Liver (tissue), 9 donors: Measurements from ENCODE around the gene CYB561A3. TPM values are rescaled to one million over a fixed set of nuclear protein-coding genes. Genes with fewer than 3 reads are reported as not detected.

Experiments used
- DNase-seq: peaks from one replicate; pipeline ENCODE4 v3.0.0-alpha.2; 2017; ENCODE audit warnings: low spot score
- H3K27ac ChIP-seq, 2 donors: one replicate each; pipeline ENCODE4 v1.7.0; 2013; ENCODE audit warnings: inconsistent platforms in 2 of 2, low read length in 2 of 2, control low read depth in 1 of 2, low read depth in 1 of 2, mild to moderate bottlenecking in 1 of 2
- H3K27me3 ChIP-seq, 4 donors: one replicate each; pipeline versions ENCODE4 v1.6.1 to v1.7.0; 2013; ENCODE audit warnings: low read length in 3 of 4, inconsistent platforms in 1 of 4, mild to moderate bottlenecking in 1 of 4, moderate library complexity in 1 of 4; ENCODE audit not compliant: control insufficient read depth in 4 of 4, insufficient read depth in 4 of 4
- H3K36me3 ChIP-seq, 4 donors: one replicate each; pipeline versions ENCODE4 v1.6.1 to v1.7.0; 2013; ENCODE audit warnings: low read length in 3 of 4, mild to moderate bottlenecking in 3 of 4, low read depth in 1 of 4, moderate library complexity in 1 of 4; ENCODE audit not compliant: control insufficient read depth in 4 of 4, insufficient read depth in 3 of 4
- H3K4me1 ChIP-seq, 4 donors: one replicate each; pipeline versions ENCODE4 v1.6.1 to v1.7.0; 2013; ENCODE audit warnings: low read length in 3 of 4, mild to moderate bottlenecking in 3 of 4, moderate library complexity in 1 of 4; ENCODE audit not compliant: control insufficient read depth in 4 of 4, insufficient read depth in 4 of 4
- H3K4me3 ChIP-seq, 3 donors: one replicate each; pipeline versions ENCODE4 v1.6.1 to v1.7.0; 2013; ENCODE audit warnings: low read length in 3 of 3, control low read depth in 1 of 3, low read depth in 1 of 3, mild to moderate bottlenecking in 1 of 3
- H3K9ac ChIP-seq, 2 donors: one replicate each; pipeline ENCODE4 v1.7.0; 2013; ENCODE audit warnings: low read length in 2 of 2, mild to moderate bottlenecking in 2 of 2, moderate library complexity in 2 of 2, control low read depth in 1 of 2, low read depth in 1 of 2
- H3K9me3 ChIP-seq, 4 donors: one replicate each; pipeline versions ENCODE4 v1.6.1 to v1.7.0; 2013; ENCODE audit warnings: low read length in 3 of 4; ENCODE audit not compliant: control insufficient read depth in 4 of 4
- EGR1 ChIP-seq, 2 donors: IDR thresholded peaks; 2 replicates each; pipeline ENCODE4 v1.6.1; 2016 to 2018; ENCODE audit warnings: antibody characterized with exemption in 2 of 2, low read depth in 2 of 2
- FOXA1 ChIP-seq: IDR thresholded peaks from 2 replicates; pipeline ENCODE4 v1.6.1; 2016; ENCODE audit warnings: antibody characterized with exemption
- FOXA2 ChIP-seq: IDR thresholded peaks from 2 replicates; pipeline ENCODE4 v1.6.1; 2016; ENCODE audit warnings: antibody characterized with exemption
- HNF4A ChIP-seq, 2 donors: conservative IDR thresholded peaks; 2 replicates each; pipeline ENCODE4 v1.6.1; 2016; ENCODE audit warnings: antibody characterized with exemption in 2 of 2, mild to moderate bottlenecking in 2 of 2
- NR2F2 ChIP-seq: IDR thresholded peaks from 2 replicates; pipeline ENCODE4 v1.6.1; 2016; ENCODE audit warnings: antibody characterized with exemption
- RAD21 ChIP-seq, 2 donors: IDR thresholded peaks; 2 replicates each; pipeline ENCODE4 v1.6.1; 2016; ENCODE audit warnings: antibody characterized with exemption in 2 of 2, mild to moderate bottlenecking in 2 of 2
- REST ChIP-seq: IDR thresholded peaks from 2 replicates; pipeline ENCODE4 v1.6.1; 2016; ENCODE audit warnings: antibody characterized with exemption, mild to moderate bottlenecking
- RXRA ChIP-seq, 2 donors: IDR thresholded peaks; 2 replicates each; pipeline ENCODE4 v1.6.1; 2017 to 2018; ENCODE audit warnings: antibody characterized with exemption in 2 of 2, mild to moderate bottlenecking in 1 of 2
- SP1 ChIP-seq: IDR thresholded peaks from 2 replicates; pipeline ENCODE4 v1.6.1; 2018; ENCODE audit warnings: antibody characterized with exemption, mild to moderate bottlenecking
- TAF1 ChIP-seq: conservative IDR thresholded peaks from 2 replicates; pipeline ENCODE4 v1.6.1; 2016; ENCODE audit warnings: antibody characterized with exemption, mild to moderate bottlenecking
- YY1 ChIP-seq: IDR thresholded peaks from 2 replicates; pipeline ENCODE4 v1.6.1; 2016; ENCODE audit warnings: antibody characterized with exemption, mild to moderate bottlenecking
- WGBS: extraction: QIAGEN DNeasy Blood & Tissue Kit; methylation state at CpG from one replicate; pipeline ENCODE4 v1.1.7; 2013; 5-methylcytosine and 5-hydroxymethylcytosine counted together
- polyA plus RNA-seq, 2 donors: library from polyadenylated mRNA; stranded (reverse) in 1 of 2; unstranded in 1 of 2; fragments of 200-250 nt in 1 of 2; fragments of >200 nt in 1 of 2; fragmentation: Nextera tagmentation in 1 of 2; extraction: Ambion mirVana in 1 of 2; gene quantifications; one replicate each; pipeline versions ENCODE4 v1.2.1 to v1.2.3, GENCODE V29; 2013 to 2015
- total RNA-seq, 2 donors: library from RNA; depleted of rRNA; stranded (reverse); fragments of >200 nt; gene quantifications; one replicate each; pipeline ENCODE4 v1.2.3, GENCODE V29; 2014
- TF ChIP-seq, protein P1 (sequence below): IDR thresholded peaks from 2 replicates; pipeline ENCODE4 v1.6.1; 2016; ENCODE audit warnings: antibody characterized with exemption
- TF ChIP-seq, protein P2 (sequence below): fragments of 150-350 bp; IDR thresholded peaks from 2 replicates; pipeline ENCODE4 v1.5.1; 2017; ENCODE audit warnings: improper control_type of control experiment, low read depth, low read length; ENCODE audit not compliant: missing input control
- donor health status: healthy.
- donor health status: healthy.
- donor health status: healthy.
- donor health status: healthy.
- donor health status: healthy.

CYB561A3 gene
- total and polyA plus RNA-seq, 4 donors = 20.2 to 36.5 (median 28.4) TPM

DNA sequence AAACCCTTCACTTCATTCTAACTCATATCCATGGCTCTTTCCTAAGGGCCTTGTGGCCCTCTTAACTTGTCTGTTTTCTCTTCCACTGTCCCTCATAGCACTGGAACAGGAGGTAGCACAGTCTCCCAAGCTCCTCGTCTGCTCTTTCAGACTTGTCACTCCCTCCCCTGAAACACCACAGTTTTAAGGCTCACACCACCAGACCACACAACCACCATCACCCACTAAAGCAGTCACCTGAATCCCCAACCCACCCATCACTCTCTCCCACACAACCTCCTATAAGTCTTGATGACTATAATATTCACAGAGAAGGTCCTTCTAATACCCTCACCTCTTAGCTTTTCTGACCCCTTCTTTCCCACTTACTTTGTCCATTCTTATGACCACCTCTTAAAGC, 55.5 kb downstream of the CYB561A3 start:
- no peak overlapping the region for H3K27ac ChIP-seq
- H3K4me3 ChIP-seq = no peak overlapping the region
- no peaks in the 10 kb centered on the region for H3K9me3 ChIP-seq
- TF ChIP-seq, protein P1, sequence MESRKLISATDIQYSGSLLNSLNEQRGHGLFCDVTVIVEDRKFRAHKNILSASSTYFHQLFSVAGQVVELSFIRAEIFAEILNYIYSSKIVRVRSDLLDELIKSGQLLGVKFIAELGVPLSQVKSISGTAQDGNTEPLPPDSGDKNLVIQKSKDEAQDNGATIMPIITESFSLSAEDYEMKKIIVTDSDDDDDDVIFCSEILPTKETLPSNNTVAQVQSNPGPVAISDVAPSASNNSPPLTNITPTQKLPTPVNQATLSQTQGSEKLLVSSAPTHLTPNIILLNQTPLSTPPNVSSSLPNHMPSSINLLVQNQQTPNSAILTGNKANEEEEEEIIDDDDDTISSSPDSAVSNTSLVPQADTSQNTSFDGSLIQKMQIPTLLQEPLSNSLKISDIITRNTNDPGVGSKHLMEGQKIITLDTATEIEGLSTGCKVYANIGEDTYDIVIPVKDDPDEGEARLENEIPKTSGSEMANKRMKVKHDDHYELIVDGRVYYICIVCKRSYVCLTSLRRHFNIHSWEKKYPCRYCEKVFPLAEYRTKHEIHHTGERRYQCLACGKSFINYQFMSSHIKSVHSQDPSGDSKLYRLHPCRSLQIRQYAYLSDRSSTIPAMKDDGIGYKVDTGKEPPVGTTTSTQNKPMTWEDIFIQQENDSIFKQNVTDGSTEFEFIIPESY = no peak
- no peaks in the 10 kb centered on the region for H3K4me1 ChIP-seq
- no peaks in the 10 kb centered on the region for H3K27me3 ChIP-seq
- peaks cover 34 to 95% (median 82%) of the 10 kb centered on the region in 4 donors for H3K36me3 ChIP-seq
- no peak for DNase-seq
- H3K9ac ChIP-seq = no peak overlapping the region
- WGBS = 88% methylated on average over 1 of the region's 1 CpG

- Histone ChIP-seq H3K9ac (no peak overlapping the region), H3K4me3 (no peak overlapping the region), H3K9me3 (no peaks in the 10 kb centered on the region), H3K4me1 (no peaks in the 10 kb centered on the region), H3K27me3 (no peaks in the 10 kb centered on the region), H3K27ac (no peak overlapping the region), H3K36me3 (peaks cover 30 to 96% (median 80%) of the 10 kb centered on the region in 4 donors)
- no peak for TF ChIP-seq SP1
- no peak for DNase-seq
- 98% methylated on average over 7 of the region's 7 CpGs for WGBS
These were observed 56.3 kb downstream of the CYB561A3 start for GRCh38 chr11:61305417-61305816.

GRCh38 chr11:61303725-61304124, 58.0 kb downstream of the CYB561A3 start:
- H3K27ac ChIP-seq = no peak overlapping the region
- WGBS = 97% methylated on average over 9 of the region's 9 CpGs
- no peak overlapping the region for H3K9ac ChIP-seq
- no peak overlapping the region for H3K4me3 ChIP-seq
- no peaks in the 10 kb centered on the region for H3K9me3 ChIP-seq
- H3K27me3 ChIP-seq = no peaks in the 10 kb centered on the region
- peaks cover 25 to 90% (median 73%) of the 10 kb centered on the region in 4 donors for H3K36me3 ChIP-seq
- DNase-seq = no peak
- TF ChIP-seq SP1 (no peak), HNF4A (conservative IDR thresholded peaks at IDR 0.05) (no peak), EGR1 (IDR thresholded peaks at IDR 0.05; ENCODE audit: low read depth in 2 of 2) (no peak), TAF1 (no peak), REST (no peak), FOXA2 (no peak), RXRA (IDR thresholded peaks at IDR 0.05) (no peak), NR2F2 (no peak), YY1 (no peak), RAD21 (IDR thresholded peaks at IDR 0.05) (no peak), FOXA1 (no peak)
- TF ChIP-seq, protein P2, sequence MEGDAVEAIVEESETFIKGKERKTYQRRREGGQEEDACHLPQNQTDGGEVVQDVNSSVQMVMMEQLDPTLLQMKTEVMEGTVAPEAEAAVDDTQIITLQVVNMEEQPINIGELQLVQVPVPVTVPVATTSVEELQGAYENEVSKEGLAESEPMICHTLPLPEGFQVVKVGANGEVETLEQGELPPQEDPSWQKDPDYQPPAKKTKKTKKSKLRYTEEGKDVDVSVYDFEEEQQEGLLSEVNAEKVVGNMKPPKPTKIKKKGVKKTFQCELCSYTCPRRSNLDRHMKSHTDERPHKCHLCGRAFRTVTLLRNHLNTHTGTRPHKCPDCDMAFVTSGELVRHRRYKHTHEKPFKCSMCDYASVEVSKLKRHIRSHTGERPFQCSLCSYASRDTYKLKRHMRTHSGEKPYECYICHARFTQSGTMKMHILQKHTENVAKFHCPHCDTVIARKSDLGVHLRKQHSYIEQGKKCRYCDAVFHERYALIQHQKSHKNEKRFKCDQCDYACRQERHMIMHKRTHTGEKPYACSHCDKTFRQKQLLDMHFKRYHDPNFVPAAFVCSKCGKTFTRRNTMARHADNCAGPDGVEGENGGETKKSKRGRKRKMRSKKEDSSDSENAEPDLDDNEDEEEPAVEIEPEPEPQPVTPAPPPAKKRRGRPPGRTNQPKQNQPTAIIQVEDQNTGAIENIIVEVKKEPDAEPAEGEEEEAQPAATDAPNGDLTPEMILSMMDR = no peak
- TF ChIP-seq, protein P1 = no peak
- H3K4me1 ChIP-seq = peaks cover 0 to 5% (median 3%) of the 10 kb centered on the region in 4 donors
